Amniotic stem cell (primary cell): ENCODE results near the gene RBFOX2.
A peak's percentile ranks its signal among the peaks of the same experiment; 100 is the strongest.

Source experiments
- DNase-seq: peaks from one replicate; lab custom pipeline; 2025; lab: John Stamatoyannopoulos, UW

Gene RBFOX2

DNA sequence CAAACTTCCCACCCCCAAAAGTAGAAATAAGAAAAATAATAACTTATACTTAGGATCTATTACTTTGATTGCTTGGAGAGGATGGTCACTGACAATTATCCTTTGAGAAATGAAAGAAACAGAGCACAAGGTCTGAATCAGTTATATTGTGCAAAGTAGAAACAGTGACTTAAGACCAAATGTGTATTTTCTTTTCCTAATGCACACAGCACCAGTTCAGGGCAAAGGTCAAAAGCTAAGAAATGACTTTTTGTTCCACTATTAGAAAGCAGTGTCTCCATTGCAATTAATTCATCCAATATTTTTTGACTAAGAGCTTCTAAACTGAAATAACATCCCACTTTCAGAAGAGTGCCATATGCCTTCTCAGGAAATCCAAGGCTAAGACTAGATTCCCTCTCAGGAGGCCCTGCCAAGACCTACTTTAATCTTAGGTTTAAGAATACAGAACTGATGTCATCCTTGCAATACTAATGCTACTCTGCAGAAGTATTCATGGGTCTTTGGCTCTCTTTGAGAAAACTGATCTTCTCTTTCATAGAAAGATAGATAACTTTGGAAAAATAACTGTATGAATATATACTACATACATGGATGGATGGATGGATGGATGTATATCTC lies 164.0 kb downstream of the RBFOX2 start:
- no peak for DNase-seq

DNA sequence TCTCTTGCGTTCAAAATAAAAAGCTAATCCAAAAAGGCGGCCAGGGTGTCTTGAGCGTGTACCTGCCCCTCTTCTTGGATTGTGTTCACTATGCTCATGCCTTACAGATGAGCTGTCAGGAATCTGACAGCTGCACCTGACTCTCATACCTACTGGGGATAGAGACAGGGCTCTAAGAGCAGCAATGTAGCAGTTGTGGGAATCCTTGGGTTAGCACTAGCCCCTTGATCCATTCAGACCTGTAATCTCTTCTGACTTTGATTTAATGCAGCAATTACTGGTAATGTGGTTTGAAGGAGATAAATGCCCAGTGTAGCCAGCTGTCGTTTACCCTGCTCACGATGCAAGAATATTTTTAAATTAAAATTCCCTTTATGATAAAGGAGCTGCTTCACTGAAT lies 165.2 kb downstream of the RBFOX2 start:
- no peak for DNase-seq

DNA sequence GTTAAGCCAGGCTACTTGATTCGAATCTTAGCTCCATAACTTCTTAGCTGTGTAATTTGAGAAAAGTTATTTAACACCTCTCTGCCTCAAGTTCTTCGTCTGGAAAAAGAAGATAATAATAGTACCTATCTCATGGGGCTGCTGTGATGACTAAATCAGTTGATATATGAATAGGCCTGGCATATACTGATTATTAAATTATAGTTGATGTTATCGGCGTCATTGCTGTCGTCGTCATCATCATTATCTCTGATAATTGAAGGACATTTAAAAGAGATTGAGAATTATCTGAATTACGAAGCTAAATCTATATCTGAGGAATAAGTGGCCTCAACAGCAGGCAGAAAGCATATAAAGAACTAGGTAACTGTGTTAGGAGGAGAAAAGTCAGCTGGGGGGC lies 165.9 kb downstream of the RBFOX2 start:
- no peak for DNase-seq

DNA sequence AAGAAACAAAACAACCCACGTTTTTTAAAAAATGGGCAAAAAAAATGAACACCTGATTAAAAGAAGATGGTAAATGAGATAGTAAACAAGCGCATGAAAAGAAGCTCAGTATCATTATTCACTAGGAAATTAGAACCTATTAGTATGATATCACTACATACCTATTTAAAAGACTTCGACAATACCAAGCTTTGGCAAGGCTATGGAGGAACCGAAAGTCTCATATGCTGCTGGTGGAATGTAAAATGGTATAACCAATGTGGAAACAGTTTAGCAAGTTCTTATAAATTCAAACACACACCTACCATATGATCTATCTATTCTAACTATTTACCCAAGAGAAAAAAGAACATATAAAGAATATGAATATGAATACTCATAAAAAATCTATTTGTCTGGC lies 167.2 kb downstream of the RBFOX2 start:
- DNase-seq, result no peak

DNA sequence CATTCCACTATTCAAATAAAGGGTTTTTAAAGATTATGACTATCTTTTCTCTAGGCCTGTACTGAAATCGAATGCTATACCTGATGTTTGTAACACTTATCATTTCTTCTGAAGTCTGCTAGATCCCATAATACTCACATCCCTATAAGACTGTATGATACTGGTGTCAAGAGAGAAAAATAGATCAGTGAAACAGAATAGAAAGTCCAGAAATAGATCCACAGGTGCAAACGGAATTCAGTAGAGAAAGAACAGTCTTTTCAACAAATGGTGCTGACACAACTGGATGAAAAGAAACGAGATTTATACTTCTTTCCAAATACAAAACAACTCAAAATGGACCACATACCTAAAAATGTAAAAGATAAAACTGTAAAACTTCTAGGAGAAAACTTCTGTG lies 167.8 kb downstream of the RBFOX2 start:
- DNase-seq, result no peak

DNA sequence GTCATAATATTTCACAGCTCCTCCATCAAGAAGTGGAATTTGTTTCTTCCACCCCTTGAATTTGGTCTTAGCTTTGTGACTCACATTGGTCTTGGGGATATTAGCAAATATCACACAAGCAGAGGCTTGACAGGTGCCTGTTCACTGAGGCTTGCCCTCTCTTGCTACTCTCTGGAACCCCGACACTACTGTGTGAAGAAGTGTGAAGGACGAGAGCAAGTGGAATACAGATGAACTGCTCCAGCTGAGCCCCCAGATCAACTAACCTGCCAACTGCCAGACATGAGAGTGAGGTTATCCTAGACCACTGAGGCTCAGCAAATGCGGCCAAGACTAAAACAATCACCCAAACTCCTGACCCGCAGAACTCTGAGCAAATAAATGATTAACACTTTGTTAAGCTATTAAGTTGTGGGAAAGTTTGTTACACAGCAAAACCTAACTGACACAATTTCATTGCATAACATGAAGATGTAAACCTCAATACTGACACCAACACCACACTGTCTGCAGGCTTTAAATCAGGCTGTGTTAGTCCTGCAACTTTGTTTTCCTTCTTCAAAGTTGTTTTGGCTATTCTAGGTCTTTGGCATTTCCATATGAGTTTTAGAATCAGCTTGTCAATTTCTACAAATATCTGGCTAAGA lies 168.4 kb downstream of the RBFOX2 start:
- DNase-seq, result no peak

DNA sequence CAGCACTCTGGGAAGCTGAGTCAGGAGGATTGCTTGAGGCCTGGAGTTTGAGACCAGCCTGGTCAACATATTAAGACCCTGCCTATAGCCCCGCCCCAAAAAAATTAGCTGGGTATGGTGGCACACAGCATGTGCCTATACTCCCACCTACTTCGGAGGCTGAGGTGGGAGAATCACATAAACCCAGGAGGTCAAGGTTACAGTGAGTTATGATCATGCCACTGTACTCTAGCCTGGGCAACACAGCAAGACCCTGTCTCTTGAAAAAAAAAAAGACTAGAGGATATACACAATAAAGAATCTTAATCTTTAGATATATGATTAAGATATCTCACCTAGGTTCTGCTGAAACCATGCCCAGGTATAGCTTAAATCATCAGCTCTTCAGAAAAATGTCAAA lies 174.3 kb downstream of the RBFOX2 start:
- no peak for DNase-seq

DNA sequence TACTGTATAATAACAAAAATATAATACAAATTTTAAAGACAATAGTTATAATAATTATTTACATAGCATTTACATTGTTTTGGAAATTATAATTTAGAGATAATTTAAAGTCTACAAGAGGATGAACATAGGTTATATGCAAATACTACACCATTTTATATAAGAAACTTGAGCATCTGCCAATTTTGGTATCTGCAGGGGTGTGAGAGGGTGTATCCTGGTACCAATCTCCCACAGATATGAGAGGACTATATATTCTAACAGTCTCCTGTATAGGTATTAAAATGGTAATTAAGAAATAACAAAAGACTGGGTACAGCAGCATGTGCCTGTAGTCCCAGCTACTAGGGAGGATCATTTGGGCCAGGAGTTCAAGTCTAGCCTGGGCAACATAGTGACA lies 176.5 kb downstream of the RBFOX2 start:
- no peak for DNase-seq

DNA sequence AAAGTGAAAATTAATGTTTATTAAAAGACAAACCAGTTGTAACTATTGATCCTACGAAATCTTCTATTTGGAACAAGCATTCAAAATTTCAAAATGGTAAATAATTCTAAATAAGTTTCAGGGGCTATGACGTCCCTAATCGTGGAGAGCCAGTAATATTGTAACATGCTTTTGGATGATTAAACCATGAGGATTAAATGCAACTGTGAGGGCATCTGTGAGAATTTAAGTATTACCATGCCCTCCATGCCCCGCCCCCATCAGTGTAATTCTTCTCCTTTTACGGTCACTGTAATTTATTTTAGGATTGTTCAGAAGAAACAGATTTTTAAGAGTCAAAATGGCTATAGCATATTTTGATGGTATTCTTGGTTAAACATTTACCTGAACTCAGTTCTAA lies 177.8 kb downstream of the RBFOX2 start:
- no peak for DNase-seq

DNA sequence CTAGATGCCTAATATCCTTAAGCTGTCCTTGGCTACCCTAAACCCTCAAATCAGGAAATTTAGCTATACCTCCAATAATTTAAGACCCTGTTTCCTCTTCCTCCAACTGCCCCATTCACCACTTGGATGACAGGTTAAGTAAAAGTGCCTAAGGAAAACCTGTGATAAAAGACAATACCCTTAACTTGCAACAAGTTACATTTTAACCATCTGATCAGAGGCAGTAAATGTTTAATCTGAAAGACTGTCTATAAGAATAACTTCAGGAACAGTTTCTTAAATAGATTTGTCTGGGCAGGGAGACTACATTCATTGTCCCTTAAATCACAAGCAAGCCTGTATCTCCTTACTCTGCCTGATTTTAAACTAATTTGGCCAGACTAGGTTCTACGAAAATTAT lies 181.8 kb downstream of the RBFOX2 start:
- no peak for DNase-seq

DNA sequence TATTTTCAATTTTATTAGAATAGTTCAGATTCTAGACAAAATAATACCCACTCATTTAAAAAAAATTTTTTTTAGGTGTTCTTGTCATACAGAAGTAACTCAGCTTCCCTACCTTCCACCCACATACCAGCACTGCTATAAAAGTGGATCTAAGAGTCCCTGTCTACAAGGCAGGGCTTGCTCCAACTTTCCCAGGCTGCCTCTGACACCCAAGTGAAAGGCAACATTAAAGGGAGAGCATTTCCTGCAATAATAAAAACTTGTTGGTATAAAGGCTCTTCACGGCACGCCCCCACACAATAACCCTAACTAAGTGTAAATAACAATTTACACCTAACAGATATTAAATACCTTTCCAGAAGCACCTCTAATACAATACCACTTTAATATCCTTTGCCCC lies 183.7 kb downstream of the RBFOX2 start:
- no peak for DNase-seq

DNA sequence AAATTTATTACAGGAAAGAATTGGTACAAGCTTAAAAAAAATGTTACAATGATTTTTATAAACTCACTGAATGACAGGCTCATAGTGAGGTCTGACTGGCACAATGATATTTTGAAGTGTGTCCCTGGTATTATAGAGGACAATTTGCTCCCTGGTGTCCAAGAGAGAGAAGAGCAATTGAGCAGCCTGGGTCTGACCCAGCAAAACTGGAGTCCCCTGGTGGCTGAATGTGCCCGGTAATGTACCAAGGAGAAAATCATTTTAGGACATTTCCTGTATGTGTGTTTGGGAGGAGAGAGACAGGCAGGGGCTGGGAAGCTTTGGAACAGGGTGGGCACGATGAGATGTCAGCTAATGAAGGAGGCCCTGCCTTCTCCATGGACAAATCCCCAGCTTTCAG lies 185.7 kb downstream of the RBFOX2 start:
- no peak for DNase-seq

DNA sequence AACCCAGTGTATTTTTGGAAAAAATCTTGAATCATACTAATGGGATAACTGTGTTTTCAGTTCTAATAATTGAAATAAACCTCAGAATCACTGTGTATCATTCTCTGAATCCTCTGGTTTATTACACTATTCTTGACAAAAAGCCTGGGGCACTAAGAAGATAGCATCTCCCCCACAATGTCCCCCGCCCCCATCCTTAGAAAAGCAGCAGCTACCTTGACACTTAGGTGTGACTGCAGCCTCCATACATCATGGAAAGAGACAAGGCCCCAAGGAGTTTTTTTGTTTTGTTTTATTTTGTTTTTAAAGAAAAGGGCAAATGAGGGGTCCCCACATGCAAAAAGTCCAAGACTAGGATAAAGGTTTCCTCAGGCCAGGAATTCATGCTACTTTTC lies 186.1 kb downstream of the RBFOX2 start:
- no peak for DNase-seq

DNA sequence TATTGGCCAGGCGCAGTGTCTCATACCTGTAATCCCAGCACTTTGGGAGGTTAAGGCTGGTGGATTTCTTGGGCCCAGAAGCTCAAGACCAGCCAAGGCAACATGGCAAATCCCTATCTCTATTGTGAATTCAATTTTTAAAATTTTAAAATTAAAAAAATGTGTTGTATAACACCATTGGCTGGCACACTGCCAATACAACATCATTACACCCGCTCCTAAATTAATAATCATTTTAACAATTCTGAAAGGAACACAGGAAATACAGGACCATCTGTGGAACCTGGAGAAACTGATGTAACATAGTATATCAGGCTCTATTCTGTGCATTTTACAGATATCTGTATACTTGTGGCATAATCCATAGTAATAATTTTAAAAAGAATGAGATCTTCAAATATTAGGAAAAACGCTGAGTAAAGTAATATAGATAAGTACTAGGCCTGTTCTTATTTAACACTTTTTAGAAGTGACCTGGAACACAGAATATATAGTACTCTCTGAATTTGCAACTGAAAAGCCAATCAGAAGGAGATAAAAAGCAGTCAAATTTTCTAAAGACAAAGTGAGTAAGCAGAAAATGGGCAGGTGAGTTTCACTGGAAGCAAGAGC lies 186.6 kb downstream of the RBFOX2 start:
- DNase-seq, result no peak

DNA sequence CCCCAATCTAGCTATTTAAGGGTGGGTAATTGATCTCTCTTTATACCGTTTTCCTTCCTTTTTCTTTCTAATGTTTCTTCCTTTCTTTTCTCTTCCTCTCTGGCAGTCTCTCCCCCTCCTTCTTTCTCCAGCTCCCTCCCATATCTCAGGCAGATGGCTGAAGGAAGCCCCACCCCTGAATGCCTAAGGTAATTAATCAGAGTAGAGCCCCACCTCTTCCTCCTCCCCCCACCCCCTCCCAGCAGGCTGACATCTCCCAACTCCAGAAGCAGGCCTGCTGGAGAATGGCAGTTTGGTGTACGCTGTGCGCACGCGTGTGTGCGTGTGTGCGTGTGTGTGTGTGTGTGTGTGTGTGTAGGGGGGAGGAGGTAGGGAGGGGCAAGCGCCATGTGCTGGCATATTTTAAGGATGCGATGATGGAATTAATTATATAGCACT lies 188.3 kb downstream of the RBFOX2 start:
- DNase-seq, result peak; percentile 94

DNA sequence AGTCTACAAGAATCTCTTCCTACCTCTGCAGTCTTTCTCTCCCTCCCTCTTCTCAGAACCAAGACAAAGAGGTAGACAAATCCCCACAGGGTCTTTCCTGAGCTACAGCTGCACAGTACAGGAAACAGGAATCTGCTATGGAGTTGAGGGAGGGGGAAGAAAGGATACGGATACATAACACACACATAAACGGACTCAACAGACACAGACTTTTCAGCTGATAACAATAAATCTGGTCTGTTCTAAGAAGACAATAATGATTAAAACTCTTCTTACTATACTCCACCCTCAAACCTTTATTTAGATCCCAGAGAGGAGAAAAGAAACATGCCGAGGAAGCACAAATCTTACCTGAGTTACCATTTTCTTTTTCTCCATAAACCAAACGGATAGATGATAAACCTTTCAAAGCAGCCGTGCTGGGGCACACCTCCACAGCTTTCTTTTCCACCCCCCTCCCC lies 188.8 kb downstream of the RBFOX2 start:
- no peak for DNase-seq

DNA sequence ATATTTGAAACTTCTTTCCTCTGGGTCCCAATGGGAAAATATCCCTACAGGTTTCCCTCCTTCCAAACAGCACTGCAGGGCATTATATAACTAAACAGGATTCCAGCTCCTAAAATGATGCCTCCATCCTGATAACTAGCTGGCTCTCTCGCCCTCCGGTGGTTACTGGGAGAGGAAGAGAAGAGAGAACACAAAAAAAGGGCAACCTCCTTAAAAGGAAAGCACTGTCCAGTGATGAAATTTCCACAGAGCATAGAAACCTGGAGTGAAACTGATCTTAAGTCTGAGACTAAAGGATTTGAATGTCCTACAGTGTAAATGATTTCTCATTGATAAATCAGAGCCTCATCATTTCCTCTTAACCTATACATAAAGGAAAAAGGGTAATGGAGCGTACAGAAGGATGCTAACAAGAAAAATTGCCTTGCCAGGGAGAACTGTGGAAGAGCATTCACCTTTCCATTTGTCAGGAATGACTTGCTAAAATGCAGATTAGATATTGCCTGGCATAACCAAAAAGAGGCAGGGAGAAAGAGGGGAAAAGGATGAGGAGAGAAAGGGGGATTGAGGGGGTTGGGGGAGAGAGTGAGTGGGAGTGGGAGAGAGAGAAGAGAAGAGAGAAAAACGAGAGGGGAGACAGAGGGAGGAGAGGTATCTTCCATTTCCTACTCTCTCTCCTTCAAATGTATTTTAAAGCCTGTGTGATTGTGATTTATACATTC lies 189.6 kb downstream of the RBFOX2 start:
- peak; percentile 68 for DNase-seq

DNA sequence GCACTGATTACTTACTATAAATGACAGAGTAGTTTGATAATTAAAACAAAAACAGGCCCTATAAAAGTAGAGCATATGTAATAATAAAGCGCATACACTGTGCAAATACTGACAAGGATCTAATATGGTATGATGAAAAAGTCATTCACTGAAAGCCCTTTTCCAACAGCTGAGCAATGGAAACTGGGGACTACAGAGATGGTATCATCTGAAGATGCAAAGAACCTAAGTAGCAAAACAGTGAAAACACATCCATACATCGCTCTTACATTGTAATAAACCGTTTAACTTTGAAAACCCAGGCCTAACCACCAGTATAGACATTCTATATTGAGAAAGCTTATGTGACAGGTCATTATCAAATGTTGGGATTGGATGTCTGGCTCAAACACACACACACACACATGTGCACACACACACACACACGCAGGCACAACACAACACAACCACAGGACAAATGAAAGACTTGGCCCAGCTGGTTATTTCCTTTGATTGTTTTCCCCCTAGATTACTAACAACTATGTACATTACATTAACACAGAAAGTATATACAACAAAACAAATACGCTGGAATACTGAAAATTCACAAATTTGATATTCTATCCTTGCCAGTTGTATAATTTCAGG lies 191.4 kb downstream of the RBFOX2 start:
- no peak for DNase-seq

DNA sequence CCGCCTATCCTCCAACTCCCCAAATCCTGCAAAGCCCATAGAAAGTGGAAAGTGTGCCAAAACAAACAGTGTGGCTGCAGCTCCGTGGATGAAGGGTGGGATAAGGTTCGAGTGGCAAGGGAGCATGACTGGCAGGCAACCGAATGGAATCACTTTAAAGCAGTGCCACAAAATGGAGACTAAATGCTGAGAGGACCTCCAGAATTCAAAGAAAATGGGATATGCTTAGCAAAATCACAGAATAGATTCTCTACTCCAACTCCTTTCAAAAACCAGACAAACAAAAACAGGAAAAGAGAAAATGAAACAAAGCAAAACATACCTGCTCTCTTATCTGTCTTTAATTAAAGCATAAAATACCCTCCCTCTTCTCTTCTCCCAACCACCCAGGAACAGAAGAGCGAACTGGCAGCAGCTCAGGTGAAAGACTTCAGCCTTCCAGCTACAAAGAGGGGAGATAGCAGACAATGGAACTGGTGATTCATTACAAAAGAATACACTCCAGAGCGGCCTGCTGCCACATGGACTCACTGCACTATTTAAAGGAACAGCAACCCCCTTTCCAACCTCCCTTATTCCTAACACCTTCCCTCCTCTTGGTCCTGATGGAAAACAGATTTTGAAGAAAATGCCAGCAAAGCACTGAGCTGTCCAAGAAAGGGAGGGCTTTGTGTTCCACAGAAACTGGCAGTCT lies 192.5 kb downstream of the RBFOX2 start:
- peak; percentile 72 for DNase-seq

DNA sequence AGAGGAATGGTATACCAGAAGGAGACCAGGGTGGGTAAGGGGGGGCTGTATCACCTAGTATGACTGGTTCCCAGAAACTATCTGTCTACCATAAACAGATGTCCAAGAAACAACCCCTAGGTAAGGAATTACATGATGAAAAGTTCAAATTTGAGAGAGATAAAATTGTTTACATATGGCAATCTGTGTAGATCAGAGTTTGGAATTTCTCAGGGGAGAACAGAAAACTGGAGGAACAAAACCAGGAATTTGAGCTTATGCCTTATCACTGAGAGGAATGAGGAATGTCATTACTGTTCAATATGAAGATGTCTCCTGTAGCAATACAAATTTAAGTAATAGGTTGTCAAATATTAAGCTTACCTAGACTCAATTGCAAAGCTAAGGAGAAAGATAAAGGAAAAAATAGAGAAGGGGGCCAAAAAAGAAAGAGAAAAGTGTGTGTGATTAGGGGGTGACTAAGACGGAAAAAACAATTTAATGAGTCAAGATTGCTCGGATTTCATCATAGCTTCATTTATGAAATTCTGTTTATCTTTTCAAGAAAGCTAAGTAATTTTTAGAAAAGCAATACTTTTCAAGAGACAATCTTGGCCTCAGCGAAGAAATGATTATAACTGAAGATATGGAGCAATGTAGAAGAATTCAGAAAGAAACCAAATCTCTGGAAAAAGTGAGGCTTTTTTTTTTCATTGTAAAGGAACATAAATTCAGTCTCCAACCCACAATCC lies 193.2 kb downstream of the RBFOX2 start:
- no peak for DNase-seq

DNA sequence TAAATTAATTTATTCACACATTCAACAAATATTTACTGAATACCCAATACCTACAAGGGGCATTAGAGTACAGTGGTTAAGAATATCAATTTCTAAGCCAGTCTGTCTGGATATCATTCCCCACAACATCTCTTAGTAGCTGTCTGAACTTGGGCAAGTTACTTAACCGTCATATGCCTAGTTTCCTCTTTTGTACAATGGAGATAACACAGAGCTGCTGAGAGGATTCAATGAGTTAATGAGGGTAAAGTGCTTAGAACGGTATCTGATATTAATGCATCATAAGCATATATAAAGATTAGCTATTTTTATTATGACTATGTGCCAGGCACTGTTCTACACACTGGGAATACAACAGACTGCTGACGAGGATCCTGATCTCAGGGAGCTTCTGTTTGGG lies 194.6 kb downstream of the RBFOX2 start:
- no peak for DNase-seq
